Inferior parietal cortex (tissue), 1 donor: ENCODE data around the gene METTL9.
"Not testable (repeated sequence)": the region's sequence is repeated elsewhere in the genome, so short reads cannot be mapped to it uniquely, and the experiment has no call there.

Source experiments
- DNase-seq: peaks from one replicate; pipeline ENCODE4 v3.0.0-alpha.2; 2016; ENCODE audit errors: extremely low spot score

METTL9 gene

GRCh38 chr16:21610766-21611165 lies 11.4 kb downstream of the METTL9 start:
- DNase-seq: no peak

GRCh38 chr16:21611198-21611555 lies 11.8 kb downstream of the METTL9 start:
- no peak for DNase-seq

DNA sequence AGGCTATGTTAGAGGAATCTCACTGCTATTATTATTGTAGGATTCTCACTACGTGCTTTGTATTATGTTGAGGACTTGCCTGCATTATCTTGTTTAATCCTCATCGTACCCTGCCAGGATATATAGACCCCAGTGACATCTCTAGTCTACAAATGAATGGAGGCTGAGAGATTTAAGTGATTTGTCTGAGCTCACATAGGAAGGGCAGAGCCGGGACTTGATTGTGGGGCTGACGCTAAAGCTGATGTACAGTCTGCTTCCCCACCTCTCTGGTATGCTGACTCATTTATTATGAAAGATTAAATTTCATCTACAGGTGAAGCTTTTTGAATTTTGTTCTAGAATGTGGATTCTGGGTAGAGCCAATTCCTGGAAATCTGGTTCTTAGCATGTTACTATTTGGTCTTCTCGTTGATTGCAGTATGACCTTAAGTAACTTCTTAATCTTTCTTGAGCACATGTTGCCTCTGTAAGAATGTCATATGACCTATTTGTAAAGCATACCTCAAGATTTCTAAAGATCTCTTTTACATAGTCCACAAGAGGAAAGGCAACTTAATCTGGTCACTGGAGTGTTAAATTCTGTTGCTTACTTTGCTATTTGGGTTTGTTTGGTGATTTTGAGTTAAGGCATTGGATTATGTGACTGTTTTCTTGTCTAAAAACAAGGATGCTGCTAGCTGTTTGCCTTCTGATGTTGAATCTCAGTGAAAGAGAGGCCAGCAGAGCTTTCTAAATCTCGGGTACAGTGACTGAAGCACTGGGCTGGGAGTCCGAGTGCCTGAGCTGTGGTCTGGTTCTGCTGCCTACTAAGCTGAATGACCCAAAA lies 12.4 kb downstream of the METTL9 start:
- no peak for DNase-seq

GRCh38 chr16:21613361-21613760 lies 14.0 kb downstream of the METTL9 start:
- DNase-seq: no peak

GRCh38 chr16:21613781-21614180 lies 14.4 kb downstream of the METTL9 start:
- DNase-seq: no peak

DNA sequence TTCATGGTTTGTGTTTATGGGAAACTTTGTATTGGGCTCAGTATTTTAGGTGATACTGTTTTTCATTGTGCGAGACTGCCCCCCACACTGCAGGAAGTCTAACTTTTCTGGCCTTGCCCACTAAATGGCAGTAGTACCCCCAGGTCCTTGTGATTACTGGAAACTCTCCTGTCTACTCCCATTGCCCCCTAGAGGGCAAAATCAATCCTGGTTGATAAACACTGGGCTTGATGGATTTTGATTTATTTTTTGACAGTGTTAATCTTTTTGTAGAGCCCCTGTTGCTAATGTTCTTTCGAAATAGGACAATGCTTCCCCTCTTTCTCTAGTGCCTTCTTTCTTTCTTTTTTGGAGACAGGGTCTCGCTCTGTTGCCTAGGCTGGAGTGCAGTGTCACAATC lies 15.5 kb downstream of the METTL9 start:
- no peak for DNase-seq

DNA sequence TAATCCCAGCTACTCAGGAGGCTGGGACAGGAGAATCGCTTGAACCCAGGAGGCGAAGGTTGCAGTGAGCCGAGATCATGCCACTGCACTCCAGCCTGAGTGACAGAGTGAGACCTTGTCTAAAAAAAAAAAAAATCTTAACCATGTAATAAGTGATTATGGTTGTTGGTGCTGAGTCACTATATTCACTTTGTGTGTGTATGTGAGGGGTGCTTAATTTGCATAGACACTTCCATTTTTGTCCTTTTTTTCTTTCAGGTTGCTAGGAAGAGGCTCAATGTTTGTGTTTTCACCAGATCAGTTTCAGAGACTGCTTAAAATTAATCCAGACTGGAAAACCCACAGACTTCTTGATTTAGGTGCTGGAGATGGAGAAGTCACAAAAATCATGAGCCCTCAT lies 18.2 kb downstream of the METTL9 start:
- no peak for DNase-seq

- DNase-seq: no peak
Measured at GRCh38 chr16:21618281-21618680, 18.9 kb downstream of the METTL9 start.

DNA sequence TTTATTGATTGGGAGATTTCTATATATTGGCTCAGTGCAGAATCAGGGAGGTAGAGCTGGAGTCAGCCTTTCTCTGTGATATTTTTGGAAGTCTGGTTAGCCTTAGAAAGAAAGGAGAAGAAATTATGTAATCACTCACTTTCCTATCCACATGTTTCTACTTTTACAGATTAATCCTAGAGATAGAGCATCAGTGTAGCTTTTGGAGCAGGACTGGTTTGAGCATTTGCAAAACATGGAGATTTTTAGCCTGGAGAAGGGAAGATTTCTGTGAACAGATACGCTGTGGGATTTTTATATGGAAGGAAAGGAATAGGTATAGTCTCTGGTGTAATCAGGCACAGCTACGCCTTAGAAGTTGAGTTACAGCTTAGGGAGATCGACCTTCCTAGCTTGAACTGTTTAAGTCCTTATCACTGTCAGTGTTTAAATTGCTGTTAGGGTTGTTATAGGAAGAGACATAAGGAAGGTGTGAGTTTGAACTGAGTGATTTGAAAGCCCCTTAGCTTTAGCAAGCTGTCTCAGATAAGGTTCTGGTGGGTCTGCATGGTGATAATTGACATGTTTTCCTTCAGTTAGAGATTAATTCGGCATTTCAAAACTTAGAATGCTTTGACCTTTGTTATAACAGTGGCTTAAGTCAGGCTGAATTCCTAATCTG lies 20.5 kb downstream of the METTL9 start:
- peak; percentile 53 for DNase-seq

DNA sequence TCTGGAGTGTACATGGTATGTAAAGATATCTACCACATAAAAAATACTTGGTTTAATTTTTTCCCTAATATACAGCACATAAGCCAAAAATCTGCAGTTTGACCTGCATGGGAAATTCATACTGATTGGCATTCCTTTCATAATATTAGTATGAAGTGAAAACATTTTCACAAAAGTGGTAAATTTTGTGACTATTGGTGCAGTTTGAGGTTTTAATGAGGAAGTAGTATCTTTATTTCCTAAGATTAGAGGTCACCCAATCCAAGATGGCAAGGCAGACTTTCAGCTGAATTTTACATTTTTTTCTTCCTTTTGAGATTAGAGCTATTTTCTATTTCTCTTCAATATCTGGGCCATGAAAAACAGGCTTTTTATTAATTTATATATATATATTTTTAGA lies 21.2 kb downstream of the METTL9 start:
- no peak for DNase-seq

- no peak for DNase-seq
Measured at GRCh38 chr16:21622545-21622944, 23.2 kb downstream of the METTL9 start.

GRCh38 chr16:21625026-21625425 lies 25.6 kb downstream of the METTL9 start:
- DNase-seq: no peak

GRCh38 chr16:21626659-21627277 lies 27.4 kb downstream of the METTL9 start:
- DNase-seq: no peak

DNA sequence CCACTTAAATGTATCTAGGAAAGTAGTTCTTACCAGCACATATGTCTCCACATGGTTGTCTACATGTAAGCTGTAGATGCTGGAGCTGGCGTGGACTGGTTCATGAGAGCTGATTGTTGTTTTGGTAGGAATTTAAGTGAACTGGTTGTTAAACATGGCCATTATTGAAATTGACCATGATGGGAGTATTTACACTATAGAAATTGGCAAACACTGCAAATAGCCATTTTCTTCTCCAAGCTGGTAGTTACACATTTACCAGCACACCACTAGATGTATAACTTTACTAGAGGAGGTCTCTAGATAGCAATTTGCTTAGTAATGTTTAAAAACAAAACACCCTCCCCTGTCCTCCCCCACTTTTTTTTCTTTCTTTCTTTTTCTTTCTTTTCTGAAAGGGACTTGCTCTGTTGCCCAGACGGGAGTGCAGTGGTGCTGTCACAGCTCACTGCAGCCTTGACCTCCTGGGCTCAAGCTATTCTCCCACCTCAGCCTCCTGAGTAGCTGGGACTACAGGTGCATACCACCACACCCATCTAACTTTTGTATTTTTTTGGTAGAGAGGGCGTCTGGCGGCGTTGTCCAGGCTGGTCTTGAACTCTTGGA lies 28.8 kb downstream of the METTL9 start:
- DNase-seq: no peak

GRCh38 chr16:21628772-21629171 lies 29.4 kb downstream of the METTL9 start:
- no peak for DNase-seq

DNA sequence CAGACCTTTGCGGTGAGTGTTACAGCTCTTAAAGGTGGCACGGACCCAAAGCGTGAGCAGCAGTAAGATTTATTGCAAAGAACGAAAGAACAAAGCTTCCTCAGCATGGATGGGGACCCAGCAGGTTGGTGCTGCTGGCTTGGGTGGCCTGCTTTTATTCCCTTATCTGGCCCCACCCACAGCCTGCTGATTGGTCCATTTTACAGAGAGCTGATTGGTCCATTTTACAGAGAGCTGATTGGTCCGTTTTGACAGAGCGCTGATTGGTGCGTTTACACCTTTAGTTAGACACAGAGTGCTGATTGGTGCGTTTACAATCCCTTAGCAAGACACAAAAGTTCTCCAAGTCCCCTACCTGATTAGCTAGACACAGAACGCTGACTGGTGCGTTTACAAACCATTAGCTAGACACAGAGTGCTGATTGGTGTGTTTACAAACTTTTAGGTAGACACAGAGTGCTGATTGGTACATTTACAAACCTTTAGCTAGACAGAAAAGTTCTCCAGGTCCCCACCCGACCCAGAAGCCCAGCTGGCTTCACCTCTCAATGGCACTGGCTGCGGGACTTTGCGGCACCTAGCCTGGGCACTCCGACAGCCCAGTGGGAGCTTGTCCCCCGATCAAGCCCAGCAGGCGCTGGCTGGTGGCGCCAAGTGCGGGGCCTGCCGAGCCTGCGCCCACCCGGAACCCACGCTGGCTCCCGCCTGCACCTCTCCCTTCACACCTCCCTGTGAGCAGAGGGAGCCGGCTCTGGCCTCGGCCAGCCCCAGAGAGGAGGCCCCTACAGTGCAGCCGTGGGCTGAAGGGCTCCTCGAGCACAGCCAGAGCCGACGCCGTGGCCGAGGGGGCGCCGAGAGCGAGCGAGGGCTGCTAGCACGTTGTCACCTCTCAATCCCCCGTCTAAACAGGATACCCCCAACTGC lies 30.5 kb downstream of the METTL9 start:
- DNase-seq: not testable (repeated sequence)

- DNase-seq: not testable (repeated sequence)
Measured at GRCh38 chr16:21630866-21631265, 31.5 kb downstream of the METTL9 start.

GRCh38 chr16:21631376-21631775 lies 32.0 kb downstream of the METTL9 start:
- not testable (repeated sequence) for DNase-seq

GRCh38 chr16:21631951-21632575 lies 32.7 kb downstream of the METTL9 start:
- DNase-seq: not testable (repeated sequence)

GRCh38 chr16:21634216-21634615 lies 34.8 kb downstream of the METTL9 start:
- DNase-seq: no peak

GRCh38 chr16:21635694-21636093 lies 36.3 kb downstream of the METTL9 start:
- DNase-seq: not testable (repeated sequence)
